ENCODE measurements around the gene PNLIP. TPM values are rescaled to one million over a fixed set of nuclear protein-coding genes. Genes with fewer than 3 reads are reported as not detected.

PNLIP gene
- total and polyA plus RNA-seq, 9 of the 15 experiments (the other 6 are each of a cell fraction or from before 2014, with no cell fraction given): 0.69 TPM; not detected in 8

GRCh38 chr10:116511365-116511764 is 34.4 kb upstream of the PNLIP start (continued):
- TF ChIP-seq, protein P1, sequence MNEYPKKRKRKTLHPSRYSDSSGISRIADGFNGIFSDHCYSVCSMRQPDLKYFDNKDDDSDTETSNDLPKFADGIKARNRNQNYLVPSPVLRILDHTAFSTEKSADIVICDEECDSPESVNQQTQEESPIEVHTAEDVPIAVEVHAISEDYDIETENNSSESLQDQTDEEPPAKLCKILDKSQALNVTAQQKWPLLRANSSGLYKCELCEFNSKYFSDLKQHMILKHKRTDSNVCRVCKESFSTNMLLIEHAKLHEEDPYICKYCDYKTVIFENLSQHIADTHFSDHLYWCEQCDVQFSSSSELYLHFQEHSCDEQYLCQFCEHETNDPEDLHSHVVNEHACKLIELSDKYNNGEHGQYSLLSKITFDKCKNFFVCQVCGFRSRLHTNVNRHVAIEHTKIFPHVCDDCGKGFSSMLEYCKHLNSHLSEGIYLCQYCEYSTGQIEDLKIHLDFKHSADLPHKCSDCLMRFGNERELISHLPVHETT (CRISPR knock-in tag; conservative IDR thresholded peaks at IDR 0.05 in 1 of 2, IDR thresholded peaks at IDR 0.05 in 1 of 2): no peak
- TF ChIP-seq PBX2 (CRISPR knock-in tag; IDR thresholded peaks at IDR 0.05; ENCODE audit: low read depth) (no peak), PBX2 (tag; conservative IDR thresholded peaks at IDR 0.05; ENCODE audit: low read depth) (no peak), HSF4 (CRISPR knock-in tag; IDR thresholded peaks at IDR 0.05; ENCODE audit: borderline replicate concordance) (no peak), USF2 (CRISPR knock-in tag; IDR thresholded peaks at IDR 0.05) (no peak), SP2 (IDR thresholded peaks at IDR 0.05; ENCODE audit: extremely low read depth, low read depth, low read length, poor library complexity, severe bottlenecking) (no peak), OTX1 (CRISPR knock-in tag; IDR thresholded peaks at IDR 0.05) (no peak), SNAPC5 (CRISPR knock-in tag; IDR thresholded peaks at IDR 0.05) (no peak)
- TF ChIP-seq, protein P2, sequence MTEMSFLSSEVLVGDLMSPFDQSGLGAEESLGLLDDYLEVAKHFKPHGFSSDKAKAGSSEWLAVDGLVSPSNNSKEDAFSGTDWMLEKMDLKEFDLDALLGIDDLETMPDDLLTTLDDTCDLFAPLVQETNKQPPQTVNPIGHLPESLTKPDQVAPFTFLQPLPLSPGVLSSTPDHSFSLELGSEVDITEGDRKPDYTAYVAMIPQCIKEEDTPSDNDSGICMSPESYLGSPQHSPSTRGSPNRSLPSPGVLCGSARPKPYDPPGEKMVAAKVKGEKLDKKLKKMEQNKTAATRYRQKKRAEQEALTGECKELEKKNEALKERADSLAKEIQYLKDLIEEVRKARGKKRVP (CRISPR knock-in tag; IDR thresholded peaks at IDR 0.05): no peak
